SKM-1 (cell line): ENCODE results near the gene YEATS2.

Source experiments
- DNase-seq: peaks from one replicate; lab custom pipeline; 2025; ENCODE audit not compliant: unreplicated experiment; lab: John Stamatoyannopoulos, UW

The YEATS2 gene

DNA sequence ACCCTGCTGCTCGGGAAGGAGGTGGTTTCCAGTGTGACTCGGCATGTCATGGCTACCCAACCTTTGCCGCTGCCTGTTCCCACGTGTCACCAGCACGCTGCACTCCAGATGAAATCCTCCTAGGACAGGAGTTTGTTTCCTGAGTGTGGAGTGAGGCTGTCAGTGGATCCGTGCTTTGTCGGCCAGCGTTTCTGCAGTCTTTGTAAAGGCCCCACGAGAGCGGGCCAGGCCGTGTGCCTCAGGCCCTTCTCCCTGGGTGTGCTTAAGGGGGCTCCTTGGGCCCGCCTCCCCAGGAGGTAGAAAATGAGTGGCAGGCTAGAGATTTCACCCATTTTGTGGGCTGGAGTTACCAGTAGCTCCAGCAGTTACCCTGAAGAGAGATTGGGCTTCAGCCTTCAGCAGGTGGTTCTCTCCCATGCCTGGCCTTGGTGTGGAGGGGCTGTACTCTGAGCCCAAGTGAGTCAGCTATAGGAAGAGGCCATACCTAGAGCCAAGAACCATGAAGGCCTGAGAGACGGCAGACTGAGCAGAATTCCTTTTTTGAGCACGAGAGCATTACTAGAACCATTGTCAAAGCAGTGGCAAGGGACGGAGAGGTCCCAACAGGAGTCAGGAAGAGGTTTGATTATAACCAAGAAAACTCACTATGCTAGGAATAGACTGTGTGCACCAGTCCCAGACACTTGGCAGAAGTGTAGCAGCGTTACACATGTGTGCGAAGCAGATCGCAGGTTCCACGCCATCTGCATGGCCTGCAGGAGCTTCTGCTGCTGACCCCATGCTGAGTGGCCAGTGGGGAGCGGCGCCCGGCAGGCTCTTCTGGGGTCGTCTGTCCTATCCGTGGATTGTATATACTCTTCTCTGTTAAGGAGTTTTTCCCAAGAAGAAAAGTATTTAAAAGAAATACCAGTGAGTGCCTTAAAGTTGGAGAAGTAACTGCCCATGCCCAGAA lies 113.3 kb downstream of the YEATS2 start:
- no peak for DNase-seq

DNA sequence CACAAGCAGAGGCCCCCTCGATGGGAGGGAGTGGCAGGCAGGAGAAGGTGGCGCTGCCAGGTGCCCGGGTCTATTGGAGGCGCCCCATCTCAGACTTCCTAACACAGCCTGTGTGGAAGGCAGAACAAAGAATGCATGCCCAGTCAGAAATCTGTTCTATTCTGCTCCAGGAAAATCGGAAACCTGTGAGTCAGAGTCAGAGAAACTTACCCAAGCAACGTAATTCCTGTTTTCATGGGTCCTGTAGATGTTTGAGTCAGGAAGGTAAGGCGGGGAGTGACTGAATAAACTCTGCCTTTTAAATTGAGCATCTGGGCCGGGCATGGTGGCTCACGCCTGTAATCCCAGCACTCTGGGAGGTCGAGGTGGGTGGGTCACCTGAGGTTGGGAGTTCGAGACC lies 114.0 kb downstream of the YEATS2 start:
- no peak for DNase-seq

DNA sequence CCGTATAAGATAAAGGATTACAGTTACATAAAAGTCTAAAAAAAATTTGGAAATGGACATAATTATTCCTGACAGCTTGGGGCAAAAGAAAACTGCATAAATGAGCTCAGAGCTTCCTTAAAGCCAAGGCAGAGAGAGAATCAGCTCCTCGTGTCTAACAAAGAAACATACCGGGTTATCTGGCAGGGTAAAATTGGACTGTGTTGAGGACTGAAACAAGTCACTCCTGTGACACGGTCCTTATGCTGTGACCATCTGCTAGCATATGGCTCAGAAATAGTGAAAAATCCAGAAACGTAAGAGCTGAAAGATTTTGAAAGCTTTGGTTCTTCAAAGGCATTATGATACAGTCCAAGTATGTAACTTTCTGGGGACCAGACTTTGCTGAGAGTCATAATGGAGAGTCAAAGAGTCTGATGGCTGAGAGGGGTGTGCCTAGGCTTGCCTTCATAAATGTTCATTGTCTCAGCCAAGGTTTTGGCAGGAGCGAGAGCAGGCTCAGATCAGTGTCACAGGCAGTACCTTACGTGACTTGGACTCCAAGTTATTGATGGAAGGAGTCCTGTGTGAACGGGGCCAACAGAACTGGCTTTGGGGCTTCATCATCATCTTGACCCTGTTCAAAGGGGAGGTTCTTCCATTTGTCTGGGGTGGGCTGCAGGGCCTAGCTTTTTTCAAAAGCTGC lies 115.3 kb downstream of the YEATS2 start:
- no peak for DNase-seq

DNA sequence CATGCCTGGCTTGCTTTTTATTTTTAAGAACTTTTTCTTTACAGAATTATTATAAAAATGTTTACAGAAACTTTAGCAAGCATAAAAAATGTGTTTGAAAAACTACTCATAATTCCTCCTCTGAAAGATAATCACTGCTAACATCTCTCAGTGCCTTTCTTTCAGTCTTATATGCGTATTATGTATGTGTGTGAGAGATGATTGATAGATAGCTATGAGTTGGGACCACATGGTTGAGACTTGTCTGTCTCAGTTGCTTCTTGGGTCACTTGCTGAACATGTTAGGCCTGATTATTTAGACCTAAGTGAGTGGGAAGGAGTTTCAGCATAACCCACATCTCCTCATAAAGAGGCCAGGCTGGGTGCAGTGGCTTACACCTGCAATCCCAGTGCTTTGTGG lies 116.6 kb downstream of the YEATS2 start:
- no peak for DNase-seq

DNA sequence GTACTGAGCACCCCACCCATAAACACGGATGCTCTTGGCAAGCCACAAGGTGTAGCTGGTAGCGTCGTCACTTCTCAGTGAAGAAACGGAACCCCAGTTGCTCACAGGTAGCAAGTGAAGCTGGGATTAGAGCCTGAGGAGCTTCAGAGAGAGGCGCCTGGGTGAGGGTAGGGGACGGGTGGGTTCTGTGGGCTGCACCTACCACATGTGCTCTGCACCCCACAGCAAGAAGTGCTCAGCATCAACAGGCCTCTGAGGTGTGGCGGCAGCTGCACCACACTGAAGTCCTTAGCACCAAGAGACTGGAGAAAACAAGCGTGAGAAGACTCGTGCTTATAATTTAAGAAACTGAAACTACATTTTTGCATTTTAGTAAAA lies 118.0 kb downstream of the YEATS2 start:
- no peak for DNase-seq

DNA sequence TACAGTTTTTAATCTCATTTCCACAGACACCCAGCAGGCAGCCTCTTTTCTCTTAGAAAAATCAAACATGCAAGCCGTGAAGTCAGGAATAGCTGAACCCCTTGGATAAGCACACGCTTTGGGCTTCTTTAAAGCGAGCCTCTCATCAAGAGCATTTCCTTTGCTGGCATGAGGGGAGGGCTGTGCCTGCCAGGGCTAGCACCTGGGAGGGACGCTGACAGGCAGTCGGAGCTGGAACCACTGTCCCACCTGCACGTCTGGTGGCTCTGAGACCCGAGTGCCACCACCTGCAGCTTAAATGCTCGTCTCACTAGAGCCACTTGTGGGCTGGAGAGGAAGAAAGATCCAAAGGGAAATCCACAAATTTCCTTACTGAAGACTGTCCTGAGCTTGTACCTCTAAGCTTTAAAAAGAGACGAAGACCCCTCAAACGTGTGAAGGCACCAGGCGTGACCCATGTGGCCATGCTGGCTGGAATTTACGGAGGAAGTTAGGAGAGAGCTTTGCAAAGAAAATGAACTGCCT lies 118.4 kb downstream of the YEATS2 start:
- no peak for DNase-seq

DNA sequence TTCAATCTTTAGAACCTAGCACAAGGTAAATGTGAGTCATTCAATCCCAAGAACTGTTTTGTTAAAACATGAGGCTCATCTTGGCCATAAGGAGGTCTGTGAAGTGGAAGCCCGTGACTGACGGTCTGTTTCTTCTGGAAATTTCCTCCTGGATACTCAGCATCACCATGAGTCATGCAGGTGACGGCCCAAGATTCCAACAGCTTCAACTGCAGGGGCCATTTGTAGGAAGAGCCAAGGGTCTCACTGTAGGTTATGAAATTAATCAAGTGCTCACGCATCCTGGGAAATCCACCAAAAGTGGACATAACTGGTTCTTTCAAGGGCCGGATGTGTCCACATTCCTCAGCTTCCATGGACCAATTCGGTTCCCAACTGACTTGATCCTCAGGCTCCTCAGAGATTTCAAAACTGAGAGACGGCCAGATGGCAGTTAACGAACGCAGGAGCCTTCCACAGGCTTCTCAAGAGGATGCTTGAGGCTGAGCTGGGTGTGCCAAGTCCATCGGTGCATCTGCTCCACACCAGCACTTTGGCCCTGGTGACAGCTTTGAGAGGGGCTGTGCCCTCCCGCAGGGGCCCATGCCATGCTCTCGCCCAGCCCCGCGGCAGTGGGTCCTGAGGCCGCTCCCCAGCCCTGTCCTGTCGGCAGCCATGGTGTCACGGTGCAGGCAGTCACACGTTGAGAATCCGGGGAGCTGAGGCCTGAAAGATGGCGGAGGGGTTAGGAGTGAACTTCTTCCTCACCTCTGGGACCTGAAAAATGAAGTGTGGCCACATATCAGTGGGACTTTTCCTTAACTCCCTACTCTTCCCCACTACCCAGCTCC lies 119.3 kb downstream of the YEATS2 start:
- no peak for DNase-seq

DNA sequence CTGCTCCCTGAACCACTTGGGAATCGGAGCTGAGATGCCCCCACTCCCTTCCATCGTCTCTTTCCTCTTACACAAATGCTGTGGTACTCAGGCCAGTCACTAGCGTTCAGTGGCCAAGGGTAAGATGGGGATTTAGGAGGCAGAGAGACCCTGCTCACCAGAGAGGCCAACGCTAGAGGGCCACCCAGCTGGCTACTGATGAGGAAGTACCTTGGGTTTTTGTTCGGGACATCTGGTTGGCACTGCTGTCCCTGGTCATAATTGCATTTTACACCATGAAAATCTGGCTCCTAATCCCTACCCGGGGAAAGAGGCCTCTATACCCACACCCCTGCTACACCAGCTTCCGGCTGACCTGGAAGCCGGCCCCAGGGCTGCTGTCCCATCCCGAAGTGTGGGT lies 120.0 kb downstream of the YEATS2 start:
- no peak for DNase-seq

DNA sequence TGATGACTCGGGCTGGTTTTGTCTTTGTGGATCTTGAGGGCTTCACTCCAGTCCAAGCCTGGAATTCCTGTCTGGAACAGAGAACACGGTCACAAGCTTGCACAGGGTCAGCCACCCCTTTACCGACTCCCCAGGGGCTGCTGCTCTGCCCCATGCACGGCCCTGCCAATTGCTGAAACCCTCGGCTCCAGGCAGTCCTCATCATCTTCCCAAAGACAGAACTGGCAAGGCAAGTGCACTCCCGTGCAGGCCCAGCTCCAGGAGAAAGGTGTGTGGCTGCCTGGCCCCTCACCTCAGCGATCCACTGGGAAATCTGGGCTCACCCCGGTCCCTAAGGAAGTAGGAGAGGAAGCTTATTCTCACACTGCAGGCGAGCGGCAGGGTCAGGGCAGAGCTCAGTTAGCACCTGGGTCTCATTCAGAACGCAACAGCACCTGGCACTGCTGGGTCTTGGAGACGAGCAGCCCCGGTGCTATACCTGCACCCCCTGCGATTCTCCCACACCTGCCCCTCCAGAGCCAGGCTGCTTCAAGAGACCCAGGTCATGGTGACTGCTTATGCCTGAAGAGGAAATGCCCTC lies 120.5 kb downstream of the YEATS2 start:
- DNase-seq, result no peak

DNA sequence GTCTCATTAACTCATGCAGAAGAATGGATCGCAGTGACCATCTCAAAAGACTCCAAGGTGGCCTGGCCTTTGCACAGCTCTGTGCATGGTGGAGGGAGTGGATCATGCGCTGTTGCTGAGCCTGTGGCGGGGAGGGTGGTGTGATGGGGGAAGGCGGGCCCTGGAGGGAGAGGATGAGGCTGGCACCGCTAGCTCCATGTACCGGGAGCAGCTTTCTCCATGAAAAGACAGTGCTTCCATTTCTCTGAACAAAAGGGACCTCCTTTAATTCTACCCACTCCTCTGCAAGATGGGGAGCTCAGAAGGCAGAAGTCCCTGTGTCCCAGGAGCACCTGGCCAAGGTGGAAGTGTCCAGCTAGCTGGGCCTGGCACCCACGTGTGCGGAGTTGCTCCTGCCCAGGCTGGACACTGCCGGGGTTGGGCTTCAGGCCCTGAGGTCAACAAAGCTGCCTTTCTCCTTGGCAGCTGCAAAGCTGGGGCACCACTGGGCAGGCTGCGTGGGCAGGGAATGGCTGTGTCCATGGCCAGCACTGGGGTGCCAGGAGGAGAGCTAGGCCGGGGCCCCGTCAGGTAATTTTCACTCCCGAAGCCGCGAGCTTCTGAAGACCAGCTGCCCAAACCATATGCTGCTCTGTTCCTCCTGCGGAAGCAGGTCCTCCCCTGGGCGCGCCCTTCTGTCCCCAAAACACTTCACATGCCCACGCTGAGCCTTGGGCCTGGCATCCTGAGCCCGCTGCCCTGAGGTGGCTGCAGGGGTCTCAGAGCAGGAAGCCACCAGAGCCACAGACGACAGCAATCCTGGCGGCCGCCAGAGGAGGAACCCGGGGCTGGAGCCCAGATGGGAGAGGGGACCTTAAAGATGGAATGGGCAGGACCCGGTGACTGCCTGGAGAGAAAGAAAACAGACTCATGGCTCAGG lies 121.4 kb downstream of the YEATS2 start:
- no peak for DNase-seq

DNA sequence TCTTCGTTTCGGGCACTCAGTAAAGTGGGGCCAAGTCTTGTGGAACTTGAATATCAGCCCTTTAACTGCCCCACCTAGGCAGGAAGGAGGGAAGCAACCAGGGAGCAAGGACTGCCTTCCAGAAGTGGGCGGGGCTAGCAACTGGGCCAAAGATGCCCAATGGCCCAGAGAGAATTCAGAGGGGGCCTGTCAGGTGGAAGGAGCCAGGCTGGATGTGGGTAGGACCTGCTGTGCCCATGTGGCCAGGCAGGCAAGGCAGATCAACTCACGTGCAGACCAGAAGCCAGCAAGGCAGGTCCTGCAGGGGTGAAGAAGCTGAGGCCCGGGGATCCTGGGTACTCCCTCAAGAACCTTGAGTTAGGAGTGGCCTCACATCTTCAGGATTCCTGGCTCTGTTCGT lies 122.2 kb downstream of the YEATS2 start:
- DNase-seq, result no peak

DNA sequence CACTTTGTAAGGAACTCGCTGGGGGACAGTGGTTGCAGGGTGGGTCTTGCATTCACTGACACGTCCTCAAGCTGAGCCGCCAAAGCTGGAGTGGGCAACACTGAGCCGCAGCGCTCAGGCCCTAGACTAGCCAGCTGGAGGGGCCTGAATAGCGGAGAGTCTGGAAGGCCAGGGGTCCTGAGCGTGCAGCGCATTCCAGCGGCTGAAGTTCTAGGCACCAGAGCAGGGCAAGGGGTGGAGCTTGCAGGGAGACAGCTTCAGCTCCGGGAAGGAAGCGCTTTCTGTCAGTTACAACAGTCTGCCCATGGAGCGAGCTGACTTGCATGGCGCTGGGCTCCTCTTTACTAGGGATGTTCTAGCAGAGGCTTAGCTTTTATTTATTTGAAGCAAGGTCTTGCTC lies 125.0 kb downstream of the YEATS2 start:
- no peak for DNase-seq

DNA sequence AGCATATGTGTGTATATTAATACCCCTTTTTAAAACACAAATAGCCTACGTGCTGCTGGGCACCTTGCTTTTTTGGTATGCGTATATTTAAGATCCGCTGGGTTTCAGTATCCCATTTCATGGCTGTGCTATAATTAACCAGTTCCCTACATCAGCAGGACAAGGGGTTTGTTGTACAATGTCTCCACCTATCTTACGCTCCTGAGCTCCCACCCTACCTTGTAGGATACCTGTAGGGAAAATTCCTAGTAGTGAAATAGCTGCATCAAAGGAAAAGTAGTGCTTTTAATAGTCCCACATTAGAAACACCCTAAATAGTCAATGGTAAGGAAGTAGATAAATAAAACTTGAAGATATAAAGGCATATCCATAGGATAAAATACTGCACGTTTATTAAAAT lies 126.4 kb downstream of the YEATS2 start:
- DNase-seq, result no peak

DNA sequence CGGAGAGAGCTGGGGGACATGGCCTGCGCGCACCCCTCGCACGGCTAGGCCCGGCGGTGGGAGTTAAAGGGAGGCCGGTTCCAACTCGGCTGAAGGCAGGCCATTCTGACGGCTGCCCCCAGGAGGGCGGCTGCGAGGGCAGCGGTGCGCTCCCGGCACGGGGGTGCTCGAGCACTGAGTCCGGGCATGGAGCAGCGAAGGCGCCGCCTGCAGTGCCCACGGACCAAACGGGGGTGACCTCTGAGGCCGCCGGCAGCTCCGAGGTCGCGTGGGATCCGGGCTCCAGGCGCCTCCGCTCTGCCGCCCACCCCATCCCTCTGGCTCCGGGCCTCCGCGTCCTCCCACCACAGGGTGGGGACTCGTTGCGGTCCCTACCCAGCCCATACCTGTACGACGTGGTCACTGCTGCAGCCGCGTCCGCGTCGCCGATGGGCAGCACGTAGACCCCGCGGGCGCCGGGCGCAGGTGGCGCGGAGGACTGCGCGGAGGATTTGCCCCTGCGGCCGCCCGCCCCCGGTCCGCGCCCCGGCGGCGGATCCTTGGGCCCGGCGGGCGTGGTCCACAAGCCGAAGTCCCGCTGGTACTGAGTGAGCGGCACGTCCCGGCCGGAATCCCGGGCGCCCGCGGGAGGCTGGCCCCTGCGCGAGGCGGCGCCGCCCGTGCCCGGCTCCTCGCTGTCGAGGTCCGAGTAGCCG lies 127.3 kb downstream of the YEATS2 start:
- DNase-seq, result no peak

DNA sequence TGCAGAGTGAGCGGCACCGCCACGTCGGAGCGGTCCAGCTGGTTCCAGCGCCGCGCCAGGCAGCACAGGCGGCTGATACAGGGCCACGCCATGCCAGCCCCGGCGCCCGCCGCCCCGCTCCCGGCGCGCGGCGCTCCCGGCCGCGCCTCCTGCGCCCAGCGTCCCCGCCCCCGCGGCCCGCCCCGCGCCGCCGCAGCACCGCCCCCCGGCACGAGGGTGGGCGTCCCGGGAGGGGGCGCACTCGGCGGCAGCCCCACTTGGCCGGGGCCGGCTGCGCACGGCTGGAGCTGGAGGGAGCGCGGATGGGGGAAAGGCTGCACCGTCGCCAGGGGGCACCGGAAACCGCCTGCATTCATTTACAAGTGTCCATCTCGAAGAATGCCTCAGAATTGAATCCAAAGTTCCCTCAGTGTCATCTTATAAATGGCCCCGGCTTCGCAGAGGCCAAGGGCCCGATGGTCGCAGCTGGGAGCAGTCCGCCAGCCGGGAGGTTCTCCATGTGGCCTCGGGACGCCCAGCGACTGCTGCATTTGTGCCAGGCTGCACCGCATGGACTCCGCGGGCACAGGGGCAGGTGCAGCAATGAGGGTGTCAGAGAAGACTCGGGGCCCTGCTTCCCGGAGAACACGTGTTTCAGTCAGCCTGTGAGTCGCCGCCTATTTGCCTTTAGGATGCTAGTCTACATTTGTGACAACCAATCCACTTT lies 128.0 kb downstream of the YEATS2 start, which contains the start of gene MAP6D1:
TSS of gene MAP6D1 (minus strand) at position 122 of the 706 bp plus-strand sequence. CDS start at position 92, 30 bp downstream.
- DNase-seq, result no peak

DNA sequence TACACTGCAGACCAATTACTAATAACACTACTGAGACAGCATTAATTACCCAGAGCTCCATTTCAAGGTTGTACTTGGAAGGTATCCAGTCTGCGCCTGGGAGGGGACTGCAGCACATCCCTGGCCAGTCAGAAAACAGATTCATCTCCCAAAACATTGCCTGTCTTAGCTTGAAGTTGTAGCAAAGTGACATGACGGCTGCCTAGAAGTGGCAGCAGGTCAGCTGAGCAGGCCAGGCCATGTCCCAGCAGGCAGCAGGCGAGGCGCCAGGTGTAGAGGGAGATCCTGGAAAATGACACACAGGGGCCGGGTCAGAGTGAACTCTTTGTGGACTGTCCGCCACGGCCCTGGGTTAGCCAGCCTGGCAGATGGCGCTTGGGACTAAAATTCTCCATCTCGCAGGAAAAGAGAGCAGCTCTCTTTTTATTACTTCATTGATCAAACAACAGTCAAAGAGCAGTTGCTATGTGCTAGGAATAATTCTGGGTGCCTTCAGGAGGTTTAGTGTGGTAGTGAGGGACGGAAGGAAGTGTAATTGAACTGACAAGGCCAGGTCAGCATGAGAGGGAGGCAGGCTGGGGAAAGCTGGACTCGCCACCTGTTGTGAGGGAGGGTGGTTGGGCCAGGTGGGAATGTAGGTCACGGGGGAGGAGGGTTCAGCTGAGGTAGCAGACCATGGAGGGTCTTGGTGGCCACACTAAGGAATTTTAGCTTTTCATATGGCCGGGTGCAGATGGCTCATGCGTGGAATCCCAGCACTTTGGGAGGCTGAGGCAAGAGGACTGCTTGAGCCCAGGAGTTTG lies 129.1 kb downstream of the YEATS2 start:
- no peak for DNase-seq

DNA sequence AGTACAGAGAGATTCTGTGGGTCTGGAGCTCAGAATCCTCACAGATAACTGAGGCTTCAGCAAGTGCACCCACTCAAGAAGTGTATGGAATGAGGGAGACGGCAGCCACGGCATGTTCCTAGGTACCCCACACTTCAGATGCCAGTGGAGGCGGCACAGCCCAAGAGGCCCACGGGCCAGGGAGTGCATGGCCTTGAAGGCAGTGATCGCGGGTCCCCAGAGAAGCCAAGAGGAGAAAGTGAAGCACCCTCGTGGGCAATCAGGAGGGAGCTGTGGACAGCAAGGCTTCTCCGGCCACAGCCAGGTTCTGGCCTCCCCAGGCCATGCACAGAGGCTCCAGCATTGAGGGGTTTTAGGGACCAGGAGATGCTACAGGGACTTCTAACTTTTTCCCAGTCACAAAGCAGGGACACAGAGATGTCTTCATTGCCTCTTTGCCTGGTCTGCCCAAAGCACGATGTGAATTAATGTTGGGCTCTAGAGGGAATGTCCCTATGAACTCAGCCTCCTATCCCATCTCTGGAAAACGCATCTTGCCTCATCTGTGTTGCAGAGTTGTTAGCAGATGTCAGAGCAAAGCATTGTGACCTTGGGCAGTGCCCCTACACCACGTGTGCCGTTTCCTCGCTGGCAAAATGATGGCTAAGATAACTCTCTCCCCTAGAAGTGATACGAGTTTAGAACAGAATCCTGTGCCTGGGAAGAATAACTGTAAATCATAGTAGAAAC lies 130.4 kb downstream of the YEATS2 start:
- DNase-seq, result no peak
